ENCODE measurements around the gene MS4A14.

GRCh38 chr11:60348116-60348515 lies 48.1 kb upstream of the MS4A14 start:
- TF ChIP-seq POLR2A (IDR thresholded peaks at IDR 0.05) (no peak), CTCF (IDR thresholded peaks at IDR 0.05) (no peak)

Data from Peyer's patch (tissue), 4 donors.